HuH-7.5 (cell line): ENCODE results near the gene ADI1.
"Not testable (repeated sequence)": the region's sequence is repeated elsewhere in the genome, so short reads cannot be mapped to it uniquely, and the experiment has no call there.

ENCODE experiments used
- DNase-seq: peaks from one replicate; pipeline ENCODE4 v3.0.0; 2011; ENCODE audit warnings: low spot score

The ADI1 gene

GRCh38 chr2:3493615-3494007 is 25.7 kb downstream of the ADI1 start:
- no peak for DNase-seq

GRCh38 chr2:3492951-3493614 is 26.2 kb downstream of the ADI1 start:
- DNase-seq: no peak

GRCh38 chr2:3492475-3492787 is 26.9 kb downstream of the ADI1 start:
- DNase-seq: not testable (repeated sequence)

GRCh38 chr2:3491716-3492474 is 27.4 kb downstream of the ADI1 start:
- no peak for DNase-seq

GRCh38 chr2:3491306-3491705 is 28.0 kb downstream of the ADI1 start:
- no peak for DNase-seq

DNA sequence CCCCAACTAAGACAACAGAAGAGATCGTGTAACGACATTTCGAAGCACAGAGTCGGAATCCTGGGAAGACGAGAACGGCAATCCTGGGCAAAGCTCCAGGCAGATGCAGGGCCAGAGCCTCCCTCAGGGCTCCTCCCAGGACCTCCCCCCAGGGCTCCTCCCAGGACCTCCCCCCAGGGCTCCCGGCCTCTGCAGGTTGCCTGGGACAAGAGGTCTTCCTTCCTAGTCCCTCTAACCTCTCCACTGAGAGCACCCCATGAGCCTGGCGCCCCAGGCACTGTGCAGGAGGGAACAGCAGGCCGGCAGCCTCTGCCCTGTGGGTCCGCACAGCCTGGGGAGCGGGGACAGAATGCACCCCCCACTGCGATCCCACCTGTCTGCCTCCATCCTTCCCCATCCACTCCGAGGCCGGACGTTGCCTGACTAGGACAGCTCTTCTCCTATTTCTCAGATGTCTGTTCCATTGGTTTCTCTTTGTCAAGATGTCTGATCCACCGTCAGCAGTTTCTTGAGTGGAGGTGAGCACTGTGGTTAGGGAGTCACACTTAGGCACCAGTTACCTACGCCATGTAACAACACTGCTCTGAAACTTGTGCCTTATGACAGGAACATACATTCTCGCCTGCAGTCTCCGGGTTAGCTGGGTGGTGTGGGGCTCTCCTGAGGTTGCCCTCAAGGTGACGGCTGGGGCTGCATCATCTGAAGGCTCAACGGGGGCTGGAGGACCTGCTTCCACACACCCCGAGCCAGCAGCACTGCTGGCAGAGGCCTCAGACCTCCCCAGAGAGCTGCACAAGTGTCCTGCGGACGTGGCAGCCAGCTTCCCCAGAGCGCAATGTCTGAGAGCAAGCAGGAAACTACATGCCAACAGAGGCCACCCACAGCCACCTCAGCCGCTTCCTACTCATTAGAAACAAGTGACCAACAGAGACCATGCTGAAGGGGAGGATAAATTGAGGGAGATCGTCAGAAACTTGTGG is 28.9 kb downstream of the ADI1 start:
- no peak for DNase-seq

DNA sequence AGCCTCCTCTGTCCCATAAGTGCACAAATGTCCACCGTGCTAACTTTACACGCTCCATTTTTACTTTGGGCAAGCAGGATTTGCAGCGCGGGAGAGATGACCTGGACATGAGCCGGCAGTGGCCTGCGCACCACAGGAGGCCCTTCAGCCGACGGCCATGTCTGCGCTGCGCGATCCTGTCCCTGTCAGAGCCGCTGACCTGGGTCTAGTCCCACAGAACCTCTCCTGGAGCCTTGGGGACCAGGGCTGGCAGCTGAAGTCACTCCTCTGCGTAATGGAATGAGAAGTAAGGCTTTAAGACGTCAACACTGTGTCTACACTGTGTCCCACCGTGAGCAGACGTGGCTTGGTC is 29.6 kb downstream of the ADI1 start:
- no peak for DNase-seq

GRCh38 chr2:3488855-3489763 is 30.2 kb downstream of the ADI1 start:
- no peak for DNase-seq

DNA sequence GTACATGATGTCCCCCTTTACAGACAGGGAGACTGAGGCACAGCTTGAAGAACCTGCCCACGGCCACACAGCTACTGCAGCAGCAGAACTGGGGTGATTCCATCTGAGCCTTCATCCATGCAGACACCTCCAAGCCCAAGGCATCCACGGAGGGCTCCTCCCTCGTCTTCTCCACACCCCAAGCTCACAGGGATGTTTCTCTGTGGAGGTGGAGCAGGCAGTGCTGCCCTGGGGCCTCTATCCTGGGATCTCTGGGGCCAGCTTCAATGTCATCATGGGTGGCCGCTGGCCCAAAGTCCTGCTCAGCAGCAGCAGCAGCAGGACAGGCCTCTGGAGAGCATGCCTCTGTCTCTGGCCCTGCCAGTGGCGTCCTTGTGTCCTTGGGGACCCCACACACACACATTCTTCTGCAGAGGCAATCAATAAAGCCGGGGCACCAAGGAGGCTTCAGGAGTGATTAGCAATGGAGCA is 31.2 kb downstream of the ADI1 start:
- no peak for DNase-seq

- no peak for DNase-seq
Observed at GRCh38 chr2:3487432-3487831, 31.9 kb downstream of the ADI1 start.

DNA sequence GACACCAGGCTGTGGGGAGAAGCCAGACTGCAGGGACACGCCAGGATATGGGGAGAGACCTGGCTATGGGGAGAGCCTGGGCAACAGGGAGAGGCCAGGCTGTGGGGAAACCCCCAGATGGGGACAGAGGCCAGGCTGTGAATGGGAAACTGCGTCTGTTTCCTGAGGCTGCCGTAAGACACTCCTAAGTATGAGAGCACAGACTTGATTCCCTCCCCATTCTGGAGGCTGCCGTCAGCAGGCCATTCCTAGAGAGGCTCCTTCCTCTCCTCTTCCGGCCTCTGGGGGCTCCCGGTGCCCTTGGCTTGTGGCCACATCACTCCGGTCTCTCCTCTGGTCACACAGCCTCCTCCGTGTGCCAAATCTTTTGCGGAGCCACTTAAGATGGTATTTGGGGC is 32.3 kb downstream of the ADI1 start:
- no peak for DNase-seq

DNA sequence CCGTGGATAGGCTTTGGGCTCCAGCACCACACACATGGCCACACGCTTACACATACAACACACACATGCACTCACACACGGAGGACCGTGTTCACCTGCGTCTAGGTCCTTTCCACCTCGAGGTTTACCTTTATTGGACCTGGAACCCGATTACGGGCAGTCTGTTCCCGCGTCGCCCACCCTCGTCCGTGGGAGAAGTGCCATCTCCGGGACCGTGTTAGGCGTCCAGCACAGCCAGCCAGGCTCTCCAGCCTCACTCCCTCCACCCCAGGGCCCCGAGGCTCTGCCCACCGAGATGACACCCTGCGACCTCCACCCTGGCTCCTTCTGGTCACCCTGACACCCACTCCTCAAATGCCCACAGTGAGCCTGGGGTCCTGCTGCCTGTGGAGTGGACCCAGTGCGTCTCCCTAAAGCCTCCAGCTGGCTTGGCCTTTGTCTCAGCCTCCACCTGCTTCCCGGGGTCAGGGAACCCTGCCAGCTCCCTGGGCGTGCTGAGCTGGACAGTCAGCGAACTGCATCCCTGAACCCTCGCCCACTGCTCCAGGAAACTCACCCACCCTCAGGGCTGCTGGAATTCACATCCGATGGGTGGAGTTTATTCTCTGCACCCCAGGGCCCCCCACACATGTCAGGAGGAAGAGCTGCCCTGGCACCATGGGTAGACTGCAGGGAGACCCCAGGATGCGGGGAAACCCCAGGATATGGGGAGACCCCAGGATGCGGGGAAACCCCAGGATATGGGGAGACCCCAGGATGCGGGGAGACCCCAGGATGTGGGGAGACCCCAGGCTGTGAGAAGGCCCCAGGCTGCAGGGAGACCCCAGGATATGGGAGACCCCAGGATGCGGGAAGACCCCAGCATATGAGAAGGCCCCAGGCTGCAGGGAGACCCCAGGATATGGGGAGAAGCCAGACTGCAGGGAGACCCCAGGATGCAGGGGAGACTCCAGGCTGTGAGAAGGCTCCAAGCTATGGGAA is 33.0 kb downstream of the ADI1 start:
- no peak for DNase-seq

DNA sequence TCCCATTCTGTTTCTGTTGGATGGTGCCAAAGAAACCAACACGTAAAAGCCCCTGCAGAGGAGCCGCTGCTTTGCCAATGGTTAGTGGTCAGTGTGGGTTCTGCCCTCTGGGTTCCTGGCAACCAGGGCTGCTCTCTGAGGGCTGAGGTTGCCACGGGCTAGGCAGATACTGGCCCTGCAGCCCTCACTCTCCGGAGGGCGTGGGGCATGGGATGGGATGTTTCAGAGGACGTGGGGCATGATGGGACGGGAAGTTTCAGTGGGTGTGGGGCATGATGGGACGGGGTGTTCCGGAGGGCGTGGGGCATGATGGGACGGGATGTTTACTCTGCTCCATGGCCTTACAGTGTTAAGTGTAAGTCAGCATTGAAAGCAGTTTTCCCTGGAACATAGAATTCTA is 34.2 kb downstream of the ADI1 start:
- DNase-seq: no peak

DNA sequence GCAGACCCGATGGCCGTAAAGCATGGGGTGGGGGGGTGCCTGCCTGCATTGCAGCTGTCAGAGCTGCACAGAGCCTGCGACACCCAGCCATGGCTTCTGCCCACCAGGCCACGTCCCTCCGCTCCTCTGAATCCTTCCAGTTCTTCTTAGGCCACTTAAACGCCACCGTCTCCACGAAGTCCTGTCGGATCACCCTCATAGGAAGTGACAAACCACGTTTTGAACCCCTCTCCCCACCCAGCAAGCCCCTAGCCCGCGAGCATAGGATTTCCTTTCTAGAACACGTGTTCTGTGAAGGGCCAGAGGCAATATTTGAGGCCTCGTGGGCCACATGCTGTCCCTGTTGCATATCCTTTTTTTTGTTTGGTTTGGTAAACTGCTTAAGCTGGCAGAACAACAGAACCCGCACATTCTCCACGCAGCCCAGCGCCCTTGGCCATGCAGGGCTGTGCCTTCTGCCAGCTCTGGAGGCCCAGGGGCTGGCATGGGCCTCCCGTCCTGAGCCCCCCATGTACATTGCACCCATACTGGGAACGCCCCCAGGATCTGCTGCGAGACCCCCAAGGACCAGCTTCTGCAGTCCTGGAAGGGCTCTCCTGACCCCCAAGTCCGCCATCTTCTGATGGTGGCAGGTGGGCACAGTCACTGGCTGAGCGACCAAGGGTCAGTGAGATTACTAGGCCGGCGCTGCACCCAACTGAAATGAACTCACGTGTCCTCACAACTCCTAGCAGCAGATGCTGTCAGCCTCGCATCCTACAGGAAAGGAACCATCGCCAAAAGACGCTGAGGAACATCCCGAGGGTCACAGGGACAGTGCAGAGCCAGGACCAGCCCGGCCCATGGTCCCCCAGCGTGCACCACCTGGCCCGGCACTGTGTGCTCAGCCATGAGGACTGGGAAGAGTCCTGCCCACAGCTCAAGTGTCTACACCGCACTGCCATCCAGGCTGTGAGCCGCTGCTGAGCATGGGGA is 35.1 kb downstream of the ADI1 start:
- no peak for DNase-seq

DNA sequence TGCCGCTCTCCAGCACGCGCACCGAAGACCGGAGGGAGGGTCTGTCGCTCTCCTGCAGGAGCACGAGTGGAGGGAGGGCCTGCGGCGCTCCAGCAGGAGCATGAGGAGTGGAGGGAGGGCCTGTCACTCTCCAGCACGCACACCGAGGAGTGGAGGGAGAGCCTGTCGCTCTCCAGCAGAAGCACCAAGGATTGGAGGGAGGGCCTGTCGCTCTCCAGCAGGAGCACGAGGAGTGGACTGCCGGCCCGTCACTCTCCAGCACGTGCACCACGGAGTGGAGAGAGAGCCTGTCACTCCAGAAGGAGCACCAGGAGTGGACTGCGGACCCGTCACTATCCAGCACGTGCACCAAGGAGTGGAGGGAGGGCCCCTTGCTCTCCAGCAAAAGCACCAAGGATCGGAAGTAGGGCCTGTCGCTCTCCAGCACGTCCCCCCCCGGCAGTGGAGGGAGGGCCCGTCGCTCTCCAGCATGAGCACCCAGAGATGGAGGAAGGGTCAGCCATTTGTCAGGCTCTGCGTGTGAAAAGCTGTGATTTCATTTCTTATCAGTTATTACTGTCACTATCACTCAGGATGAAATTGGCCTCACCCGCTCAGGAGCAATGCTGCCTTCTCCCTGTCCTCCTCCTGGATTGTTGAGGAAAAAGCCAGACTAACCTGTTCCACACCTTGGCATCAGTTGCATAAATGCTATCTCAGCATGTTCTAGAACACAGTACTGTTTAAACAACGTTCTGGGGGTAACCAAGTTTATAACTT is 35.9 kb downstream of the ADI1 start:
- DNase-seq: no peak

DNA sequence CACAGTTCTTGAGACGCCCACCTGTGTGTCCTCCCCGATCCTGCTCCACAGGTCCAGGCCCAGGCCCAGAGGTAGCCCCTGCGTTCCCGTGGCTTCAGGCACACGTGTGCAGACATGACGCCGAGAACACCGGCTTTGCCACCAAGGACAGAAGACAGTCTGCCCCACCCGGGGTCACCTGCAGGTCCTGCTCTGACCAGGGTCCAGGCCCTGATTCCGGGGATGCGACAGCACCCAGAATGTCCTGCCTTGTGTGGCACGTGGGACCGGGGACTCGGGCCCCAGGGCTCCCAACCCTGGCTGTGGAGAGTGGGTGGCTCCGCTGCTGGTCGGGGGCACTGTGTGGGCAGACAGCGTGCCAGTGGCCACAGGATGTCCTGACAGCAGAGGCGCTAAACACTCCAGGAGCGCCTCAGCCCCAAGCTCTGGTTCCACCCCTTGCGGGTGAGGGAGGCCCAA is 36.9 kb downstream of the ADI1 start:
- DNase-seq: no peak

DNA sequence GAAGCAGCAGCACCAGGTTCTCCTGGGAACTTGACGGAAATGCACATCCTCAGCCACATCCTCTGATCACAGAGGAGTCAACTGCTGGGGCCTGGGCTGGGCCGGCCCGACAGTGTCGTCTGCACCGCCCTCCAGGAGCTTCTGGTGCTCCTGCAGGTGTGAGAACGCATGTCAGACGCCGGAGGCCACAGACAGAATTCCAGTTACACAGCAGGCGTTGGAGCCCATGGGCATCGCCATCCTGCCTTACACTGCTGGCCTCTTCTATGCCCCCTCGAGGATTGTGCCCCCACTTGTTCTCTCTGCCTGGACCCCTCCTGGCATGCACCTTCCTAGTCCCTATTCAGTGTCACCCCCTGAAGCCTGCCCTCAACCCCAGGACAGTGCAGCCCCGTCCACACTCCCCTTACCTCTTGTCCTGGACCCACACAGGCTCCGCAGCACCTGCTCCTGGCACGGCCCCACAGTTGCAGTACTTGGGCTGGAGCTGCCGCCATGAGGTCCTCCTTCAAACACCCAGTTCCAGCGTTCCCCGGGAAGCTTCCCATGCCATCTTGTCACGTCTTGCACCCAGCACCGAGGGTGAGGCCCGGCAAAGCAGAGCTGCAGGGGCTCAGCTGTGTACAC is 37.5 kb downstream of the ADI1 start:
- no peak for DNase-seq

- DNase-seq: no peak
Observed at GRCh38 chr2:3481011-3481400, 38.3 kb downstream of the ADI1 start.
